Ovary (tissue), 3 donors: ENCODE results near the gene AUTS2.

Experiments
- CTCF ChIP-seq, 3 donors: fragments of 450-650 bp in 2 of 3; fragments of 200-600 bp in 1 of 3; IDR thresholded peaks; one replicate each; pipeline versions ENCODE4 v1.5.1 to v1.8.0; 2016 to 2022; ENCODE audit warnings: antibody characterized with exemption in 3 of 3, mild to moderate bottlenecking in 1 of 3
- EP300 ChIP-seq: sonication (generic); formaldehyde crosslinking; IDR thresholded peaks from one replicate; pipeline ENCODE4 v1.6.1; 2017; ENCODE audit warnings: antibody characterized with exemption
- POLR2A ChIP-seq: fragments of 450-650 bp; IDR thresholded peaks from one replicate; pipeline ENCODE4 v1.6.1; 2017; ENCODE audit warnings: antibody characterized with exemption, mild to moderate bottlenecking, moderate library complexity
- donor health status: DM: no; HTN: no; CAD: no.

DNA sequence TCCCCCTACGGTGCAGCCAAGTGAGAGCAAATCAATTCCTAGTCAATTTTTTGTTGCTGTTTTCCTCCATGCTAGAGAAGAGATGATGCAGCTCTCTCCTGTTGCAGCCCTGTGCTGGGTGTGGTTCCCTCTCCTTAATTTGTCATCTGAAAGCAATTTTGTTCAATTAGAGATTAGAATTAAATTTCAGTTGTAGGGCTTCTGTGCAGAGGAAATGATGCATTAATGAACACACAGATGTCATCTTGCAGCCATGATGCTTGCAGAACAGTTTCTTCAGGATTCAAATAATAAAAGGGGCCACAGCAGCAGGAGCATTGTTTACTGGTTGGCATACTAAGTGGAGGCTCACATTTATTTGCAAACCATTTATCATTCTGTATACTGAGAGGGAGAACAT lies 266.0 kb downstream of the AUTS2 start:
- TF ChIP-seq CTCF (IDR thresholded peaks at IDR 0.05) (no peak), POLR2A (no peak), EP300 (no peak)
